GM18507 (cell line): ENCODE results near the gene SCN10A.

Experiments used
- DNase-seq: peaks from one replicate; pipeline ENCODE4 v3.0.0; 2011; ENCODE audit warnings: low read depth; ENCODE audit not compliant: insufficient read length; ENCODE audit errors: extremely low spot score
- FAIRE-seq: peaks from 2 replicates; lab custom pipeline; 2011; peaks lifted over from hg19 to GRCh38; lab: Jason Lieb, UNC

Gene SCN10A

GRCh38 chr3:38793721-38794120 lies 22.3 kb downstream of the SCN10A start:
- no peak for DNase-seq
- no peak for FAIRE-seq

- DNase-seq (no peak), FAIRE-seq (no peak)
These were observed 23.0 kb downstream of the SCN10A start for GRCh38 chr3:38792983-38793382.

GRCh38 chr3:38782148-38782547 lies 33.9 kb downstream of the SCN10A start:
- FAIRE-seq: no peak
- no peak for DNase-seq

- FAIRE-seq (no peak), DNase-seq (no peak)
These were observed 42.5 kb downstream of the SCN10A start for GRCh38 chr3:38773528-38773927.

GRCh38 chr3:38763569-38763968 lies 52.4 kb downstream of the SCN10A start:
- no peak for DNase-seq
- no peak for FAIRE-seq

GRCh38 chr3:38758557-38758956 lies 57.5 kb downstream of the SCN10A start:
- FAIRE-seq: no peak
- no peak for DNase-seq

GRCh38 chr3:38757721-38758120 lies 58.3 kb downstream of the SCN10A start:
- FAIRE-seq: no peak
- DNase-seq: no peak

GRCh38 chr3:38756892-38757291 lies 59.1 kb downstream of the SCN10A start:
- FAIRE-seq (no peak), DNase-seq (no peak)

GRCh38 chr3:38755130-38755529 lies 60.9 kb downstream of the SCN10A start:
- no peak for FAIRE-seq
- DNase-seq: no peak

GRCh38 chr3:38746641-38747040 lies 69.4 kb downstream of the SCN10A start:
- FAIRE-seq: no peak
- no peak for DNase-seq

GRCh38 chr3:38743043-38743442 lies 73.0 kb downstream of the SCN10A start:
- DNase-seq: no peak
- FAIRE-seq: no peak

- no peak for FAIRE-seq
- no peak for DNase-seq
These were observed 73.5 kb downstream of the SCN10A start for GRCh38 chr3:38742550-38742949.

GRCh38 chr3:38740537-38740936 lies 75.5 kb downstream of the SCN10A start:
- FAIRE-seq (no peak), DNase-seq (no peak)

- DNase-seq (no peak), FAIRE-seq (no peak)
These were observed 76.1 kb downstream of the SCN10A start for GRCh38 chr3:38739931-38740330.

GRCh38 chr3:38739396-38739689 lies 76.7 kb downstream of the SCN10A start:
- no peak for DNase-seq
- no peak for FAIRE-seq

GRCh38 chr3:38738630-38739395 lies 77.2 kb downstream of the SCN10A start:
- DNase-seq (no peak), FAIRE-seq (no peak)

- FAIRE-seq: no peak
- no peak for DNase-seq
These were observed 84.5 kb downstream of the SCN10A start for GRCh38 chr3:38731522-38731921.

GRCh38 chr3:38730281-38730680 lies 85.7 kb downstream of the SCN10A start:
- no peak for DNase-seq
- no peak for FAIRE-seq

GRCh38 chr3:38728008-38728407 lies 88.0 kb downstream of the SCN10A start:
- FAIRE-seq (no peak), DNase-seq (no peak)

GRCh38 chr3:38726751-38727150 lies 89.3 kb downstream of the SCN10A start:
- FAIRE-seq: no peak
- DNase-seq: no peak

GRCh38 chr3:38725726-38726419 lies 90.1 kb downstream of the SCN10A start:
- DNase-seq: no peak
- FAIRE-seq: no peak
